ENCODE measurements around the gene C14orf119.

C14orf119 gene

GRCh38 chr14:23095196-23096108 is at the start of gene C14orf119:
Gene C14orf119 (plus strand): TSS chr14:23095505. CDS start chr14:23097659, 2,154 bp downstream.
- Histone ChIP-seq H3K9ac (ENCODE audit: low read length) (peak within 1 kb of the TSS; percentile 85), H2AFZ (ENCODE audit: low read depth, low read length, severe bottlenecking) (peak within 1 kb of the TSS; percentile 72), H3K9me2 (replicated peaks; ENCODE audit: insufficient read depth, low read length) (no peaks in the 10 kb centered on the region), H3K27me3 (ENCODE audit: low read length) (no peaks in the 10 kb centered on the region), H3K9me3 (ENCODE audit: insufficient read depth, low read length) (no peaks in the 10 kb centered on the region), H3K36me3 (ENCODE audit: low read length) (peaks cover 14% of the 10 kb centered on the region), H3K27ac (ENCODE audit: low read depth, low read length) (peak within 1 kb of the TSS; percentile 70), H3K4me3 (ENCODE audit: insufficient read depth, low read length, poor library complexity, severe bottlenecking) (peak within 1 kb of the TSS; percentile 97), H3F3A (ENCODE audit: insufficient read depth) (no peaks in the 10 kb centered on the region), H3K4me2 (ENCODE audit: low read depth, low read length, poor library complexity, severe bottlenecking) (peak within 1 kb of the TSS; percentile 94), H4K20me1 (ENCODE audit: low read depth, low read length) (peaks cover 21% of the 10 kb centered on the region), H3K79me2 (ENCODE audit: insufficient read depth, low read length) (peaks cover 47% of the 10 kb centered on the region)
- TF ChIP-seq CTCF (IDR thresholded peaks at IDR 0.05; ENCODE audit: insufficient read depth, low read length, poor library complexity, severe bottlenecking) (no peak), EZH2phosphoT487 (conservative IDR thresholded peaks at IDR 0.05; ENCODE audit: low read length) (no peak)

- H3K4me3 ChIP-seq (ENCODE audit: insufficient read depth, low read length, poor library complexity, severe bottlenecking), result no peak overlapping the region
These were observed 48.2 kb upstream of the C14orf119 start for GRCh38 chr14:23047034-23047634.

More at GRCh38 chr14:23047034-23047634, 48.2 kb upstream of the C14orf119 start:
- Histone ChIP-seq H3K9me2 (replicated peaks; ENCODE audit: insufficient read depth, low read length) (no peaks in the 10 kb centered on the region), H3F3A (ENCODE audit: insufficient read depth) (no peaks in the 10 kb centered on the region), H4K20me1 (ENCODE audit: low read depth, low read length) (no peaks in the 10 kb centered on the region), H3K4me2 (ENCODE audit: low read depth, low read length, poor library complexity, severe bottlenecking) (no peak overlapping the region), H3K36me3 (ENCODE audit: low read length) (no peaks in the 10 kb centered on the region), H2AFZ (ENCODE audit: low read depth, low read length, severe bottlenecking) (no peak overlapping the region), H3K79me2 (ENCODE audit: insufficient read depth, low read length) (no peaks in the 10 kb centered on the region), H3K27ac (ENCODE audit: low read depth, low read length) (no peak overlapping the region), H3K9ac (ENCODE audit: low read length) (no peak overlapping the region), H3K27me3 (ENCODE audit: low read length) (no peaks in the 10 kb centered on the region), H3K9me3 (ENCODE audit: insufficient read depth, low read length) (no peaks in the 10 kb centered on the region)
- TF ChIP-seq EZH2phosphoT487 (conservative IDR thresholded peaks at IDR 0.05; ENCODE audit: low read length) (no peak), CTCF (IDR thresholded peaks at IDR 0.05; ENCODE audit: insufficient read depth, low read length, poor library complexity, severe bottlenecking) (no peak)

Measured in SU-DHL-6 (cell line).